GM10266 (cell line): Measurements from ENCODE around the gene PPL.

Experiments
- DNase-seq: peaks from one replicate; pipeline ENCODE4 v3.0.0; 2012; ENCODE audit errors: extremely low spot score
- TF ChIP-seq, protein P1 (sequence below): IDR thresholded peaks from 2 replicates; pipeline ENCODE4 v1.5.1; 2012; ENCODE audit warnings: mild to moderate bottlenecking, low read depth; ENCODE audit not compliant: control insufficient read depth, insufficient read depth; ENCODE audit errors: missing control alignments

PPL gene

GRCh38 chr16:4871071-4871470, 65.9 kb downstream of the PPL start:
- DNase-seq, result no peak
- TF ChIP-seq, protein P1, sequence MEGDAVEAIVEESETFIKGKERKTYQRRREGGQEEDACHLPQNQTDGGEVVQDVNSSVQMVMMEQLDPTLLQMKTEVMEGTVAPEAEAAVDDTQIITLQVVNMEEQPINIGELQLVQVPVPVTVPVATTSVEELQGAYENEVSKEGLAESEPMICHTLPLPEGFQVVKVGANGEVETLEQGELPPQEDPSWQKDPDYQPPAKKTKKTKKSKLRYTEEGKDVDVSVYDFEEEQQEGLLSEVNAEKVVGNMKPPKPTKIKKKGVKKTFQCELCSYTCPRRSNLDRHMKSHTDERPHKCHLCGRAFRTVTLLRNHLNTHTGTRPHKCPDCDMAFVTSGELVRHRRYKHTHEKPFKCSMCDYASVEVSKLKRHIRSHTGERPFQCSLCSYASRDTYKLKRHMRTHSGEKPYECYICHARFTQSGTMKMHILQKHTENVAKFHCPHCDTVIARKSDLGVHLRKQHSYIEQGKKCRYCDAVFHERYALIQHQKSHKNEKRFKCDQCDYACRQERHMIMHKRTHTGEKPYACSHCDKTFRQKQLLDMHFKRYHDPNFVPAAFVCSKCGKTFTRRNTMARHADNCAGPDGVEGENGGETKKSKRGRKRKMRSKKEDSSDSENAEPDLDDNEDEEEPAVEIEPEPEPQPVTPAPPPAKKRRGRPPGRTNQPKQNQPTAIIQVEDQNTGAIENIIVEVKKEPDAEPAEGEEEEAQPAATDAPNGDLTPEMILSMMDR, result no peak

DNA sequence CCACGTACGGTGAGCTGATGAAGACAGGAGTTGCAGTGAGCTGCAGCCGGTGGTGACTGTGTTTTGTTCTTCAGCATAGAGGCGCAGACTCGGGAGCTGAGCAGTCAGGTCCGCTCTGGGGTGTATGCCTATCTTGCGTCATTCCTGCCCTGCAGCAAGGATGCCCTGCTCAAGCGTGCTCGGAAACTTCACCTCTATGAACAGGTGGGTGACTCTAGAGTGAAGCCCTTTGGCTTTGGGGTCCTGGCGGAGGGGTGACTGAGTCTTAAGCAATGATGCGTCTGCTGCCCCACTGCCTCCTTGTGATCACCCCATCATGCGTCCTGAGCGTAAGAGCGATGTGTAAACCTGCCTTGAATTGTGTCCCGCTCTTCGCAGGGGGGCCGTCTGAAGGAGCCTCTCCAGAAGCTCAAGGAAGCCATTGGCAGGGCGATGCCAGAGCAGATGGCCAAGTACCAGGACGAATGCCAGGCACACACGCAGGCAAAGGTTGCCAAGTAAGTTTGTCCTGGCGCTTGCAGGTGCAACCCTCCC, 66.7 kb downstream of the PPL start:
- DNase-seq, result no peak
- TF ChIP-seq, protein P1, result no peak

GRCh38 chr16:4869147-4869805, 67.7 kb downstream of the PPL start:
- no peak for DNase-seq
- TF ChIP-seq, protein P1, result no peak

DNA sequence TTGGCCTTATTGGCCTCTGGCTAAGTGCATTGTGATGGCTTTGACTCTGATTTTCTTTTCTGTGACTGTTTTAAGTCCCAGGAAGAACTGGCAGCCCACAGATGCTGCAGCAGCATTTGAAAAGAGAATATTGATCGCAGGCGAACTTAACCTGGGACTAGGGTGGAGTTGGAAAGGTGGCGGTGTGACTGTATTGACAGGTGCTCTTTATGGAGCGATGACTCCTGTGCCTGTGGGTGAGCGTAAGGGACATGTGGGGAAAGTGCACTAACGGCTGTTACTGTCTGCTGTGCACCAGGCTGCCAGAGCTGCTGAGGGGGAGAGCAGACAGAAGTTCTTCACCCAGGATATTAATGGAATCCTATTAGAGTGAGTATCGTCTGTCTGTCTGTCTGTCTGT, 68.4 kb downstream of the PPL start:
- no peak for DNase-seq
- TF ChIP-seq, protein P1, result no peak

GRCh38 chr16:4868026-4868425, 68.9 kb downstream of the PPL start:
- TF ChIP-seq, protein P1, result no peak
- DNase-seq, result no peak

- TF ChIP-seq, protein P1, result no peak
- no peak for DNase-seq
Observed at GRCh38 chr16:4866586-4866985, 70.4 kb downstream of the PPL start.

- DNase-seq, result no peak
Observed at GRCh38 chr16:4865231-4865860, 71.6 kb downstream of the PPL start.

More at GRCh38 chr16:4865231-4865860, 71.6 kb downstream of the PPL start:
- TF ChIP-seq, protein P1, result no peak
